Measurements from ENCODE around the gene NWD2.
"Not testable (repeated sequence)": the region's sequence is repeated elsewhere in the genome, so short reads cannot be mapped to it uniquely, and the experiment has no call there.

NWD2 gene

DNA sequence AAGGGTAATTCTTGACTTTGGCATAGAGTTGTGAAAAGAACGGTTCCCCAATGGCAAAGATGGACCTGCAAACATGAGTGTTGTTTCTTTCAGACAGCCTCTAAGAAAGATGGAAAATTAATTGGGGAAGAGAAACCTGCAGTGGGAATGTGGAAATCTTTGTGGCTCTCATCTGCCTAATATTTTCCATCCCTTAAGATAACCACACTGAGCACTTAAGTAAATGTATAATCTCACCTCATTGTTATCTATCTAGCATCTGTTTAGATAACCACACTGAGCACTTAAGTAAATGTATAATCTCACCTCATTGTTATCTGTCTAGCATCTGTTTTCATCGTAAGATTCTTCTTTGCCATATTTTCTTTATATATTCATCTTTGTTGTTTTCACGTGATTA is 149.3 kb downstream of the NWD2 start:
- WGBS, result 97% methylated on average over 2 of the region's 3 CpGs
- no peaks in the 10 kb centered on the region for H3K27me3 ChIP-seq (ENCODE audit: insufficient read depth, low read length)
- no peak overlapping the region for H3K4me3 ChIP-seq (ENCODE audit: low read length)

GRCh38 chr4:37397505-37397904 is 153.0 kb downstream of the NWD2 start:
- Histone ChIP-seq H3K36me3 (ENCODE audit: insufficient read depth, low read length) (no peaks in the 10 kb centered on the region), H3K4me3 (ENCODE audit: low read length) (no peak overlapping the region), H3K9me3 (ENCODE audit: insufficient read depth, low read depth, low read length) (no peaks in the 10 kb centered on the region), H3K4me1 (ENCODE audit: insufficient read depth, low read length) (peaks cover 5% of the 10 kb centered on the region; the same call in 1 of the 2 replicates), H3K9ac (ENCODE audit: low read depth, low read length) (no peak overlapping the region), H3K27me3 (ENCODE audit: insufficient read depth, low read length) (no peaks in the 10 kb centered on the region), H3K27ac (ENCODE audit: low read depth, low read length) (no peak overlapping the region)
- 91% methylated on average over 6 of the region's 6 CpGs for WGBS

More for the DNA sequence above, 149.3 kb downstream of the NWD2 start:
- Histone ChIP-seq H3K36me3 (ENCODE audit: insufficient read depth, low read length) (no peaks in the 10 kb centered on the region), H3K9ac (ENCODE audit: low read depth, low read length) (no peak overlapping the region), H3K4me1 (ENCODE audit: insufficient read depth, low read length) (peaks cover 12% of the 10 kb centered on the region; the same call in 1 of the 2 replicates), H3K9me3 (ENCODE audit: insufficient read depth, low read depth, low read length) (no peaks in the 10 kb centered on the region), H3K27ac (ENCODE audit: low read depth, low read length) (no peak overlapping the region)

GRCh38 chr4:37400241-37400881 is 155.8 kb downstream of the NWD2 start:
- H3K27me3 ChIP-seq (ENCODE audit: insufficient read depth, low read length), result no peaks in the 10 kb centered on the region
- H3K27ac ChIP-seq (ENCODE audit: low read depth, low read length), result no peak overlapping the region
- no peak overlapping the region for H3K4me3 ChIP-seq (ENCODE audit: low read length)
- no peaks in the 10 kb centered on the region for H3K9me3 ChIP-seq (ENCODE audit: insufficient read depth, low read depth, low read length)
- no CpG with 5 or more reads among the region's 2 CpGs for WGBS
- H3K36me3 ChIP-seq (ENCODE audit: insufficient read depth, low read length), result no peaks in the 10 kb centered on the region
- no peak overlapping the region for H3K9ac ChIP-seq (ENCODE audit: low read depth, low read length)
- H3K4me1 ChIP-seq (ENCODE audit: insufficient read depth, low read length), result no peaks in the 10 kb centered on the region

- not testable (repeated sequence) for H3K36me3 ChIP-seq (ENCODE audit: insufficient read depth, low read length); H3K4me3 ChIP-seq (ENCODE audit: low read length); H3K4me1 ChIP-seq (ENCODE audit: insufficient read depth, low read length); H3K9ac ChIP-seq (ENCODE audit: low read depth, low read length); H3K27ac ChIP-seq (ENCODE audit: low read depth, low read length); H3K27me3 ChIP-seq (ENCODE audit: insufficient read depth, low read length); H3K9me3 ChIP-seq (ENCODE audit: insufficient read depth, low read depth, low read length)
- 68% methylated on average over 9 of the region's 9 CpGs for WGBS
Observed at GRCh38 chr4:37407938-37408826, 163.6 kb downstream of the NWD2 start.

- not testable (repeated sequence) for H3K4me3 ChIP-seq (ENCODE audit: low read length); H3K4me1 ChIP-seq (ENCODE audit: insufficient read depth, low read length); H3K27ac ChIP-seq (ENCODE audit: low read depth, low read length); H3K9me3 ChIP-seq (ENCODE audit: insufficient read depth, low read depth, low read length); H3K9ac ChIP-seq (ENCODE audit: low read depth, low read length); H3K27me3 ChIP-seq (ENCODE audit: insufficient read depth, low read length); H3K36me3 ChIP-seq (ENCODE audit: insufficient read depth, low read length)
- no CpG with 5 or more reads among the region's 2 CpGs for WGBS
Observed at GRCh38 chr4:37413612-37414011, 169.1 kb downstream of the NWD2 start.

DNA sequence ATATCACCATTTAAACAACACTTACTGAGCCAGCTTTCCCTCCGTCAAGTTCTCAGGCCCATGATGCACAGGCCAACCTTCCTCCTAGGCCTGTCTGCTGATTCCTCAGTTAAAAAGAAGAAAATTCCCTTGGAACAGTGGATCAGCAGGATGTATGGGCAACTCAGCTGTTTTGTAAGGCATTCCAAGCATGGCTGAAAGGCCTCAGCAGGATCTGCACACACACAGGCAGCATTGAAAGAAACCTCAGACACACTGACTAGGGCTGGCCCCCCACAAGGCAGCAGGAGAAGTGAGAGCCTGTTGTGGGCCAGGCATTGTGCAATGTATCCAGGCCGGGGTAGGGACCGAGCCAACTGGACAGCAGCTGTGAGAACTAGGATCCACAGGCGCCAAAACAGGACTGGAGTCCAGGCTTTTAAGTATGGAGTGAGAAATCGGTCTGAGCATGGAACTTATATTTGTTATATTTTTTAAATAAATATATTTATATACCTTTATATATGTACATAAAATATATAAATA is 171.4 kb downstream of the NWD2 start:
- Histone ChIP-seq H3K9me3 (ENCODE audit: insufficient read depth, low read depth, low read length) (no peaks in the 10 kb centered on the region), H3K9ac (ENCODE audit: low read depth, low read length) (no peak overlapping the region), H3K27me3 (ENCODE audit: insufficient read depth, low read length) (no peaks in the 10 kb centered on the region), H3K4me3 (ENCODE audit: low read length) (no peak overlapping the region), H3K27ac (ENCODE audit: low read depth, low read length) (no peak overlapping the region), H3K36me3 (ENCODE audit: insufficient read depth, low read length) (no peaks in the 10 kb centered on the region), H3K4me1 (ENCODE audit: insufficient read depth, low read length) (no peaks in the 10 kb centered on the region)
- 92% methylated on average over 4 of the region's 5 CpGs for whole genome bisulfite sequencing

DNA sequence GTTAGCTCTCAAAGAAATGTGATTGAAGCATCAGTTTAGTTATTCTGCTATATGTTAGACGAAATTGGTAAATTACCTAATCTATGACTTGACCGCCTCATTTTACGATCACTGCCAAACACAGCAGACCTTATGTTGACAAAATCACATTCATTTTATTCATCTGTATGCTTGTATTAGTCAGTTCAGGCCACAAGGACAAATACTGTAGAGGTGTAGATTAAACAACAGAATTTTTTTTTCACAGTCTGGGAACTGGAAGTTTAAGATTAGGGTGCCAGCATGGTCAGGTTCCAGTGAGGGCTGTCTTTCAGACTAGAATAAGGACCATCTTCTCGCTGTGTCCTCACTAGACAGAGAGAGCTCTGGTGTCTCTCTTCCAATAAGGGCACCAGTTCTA is 177.1 kb downstream of the NWD2 start:
- H3K27ac ChIP-seq (ENCODE audit: low read depth, low read length), result no peak overlapping the region
- H3K36me3 ChIP-seq (ENCODE audit: insufficient read depth, low read length), result no peaks in the 10 kb centered on the region
- H3K9me3 ChIP-seq (ENCODE audit: insufficient read depth, low read depth, low read length), result no peaks in the 10 kb centered on the region
- H3K4me3 ChIP-seq (ENCODE audit: low read length), result no peak overlapping the region
- H3K9ac ChIP-seq (ENCODE audit: low read depth, low read length), result no peak overlapping the region
- no peaks in the 10 kb centered on the region for H3K27me3 ChIP-seq (ENCODE audit: insufficient read depth, low read length)
- no peaks in the 10 kb centered on the region for H3K4me1 ChIP-seq (ENCODE audit: insufficient read depth, low read length)
- WGBS, result 97% methylated on average over 2 of the region's 4 CpGs

DNA sequence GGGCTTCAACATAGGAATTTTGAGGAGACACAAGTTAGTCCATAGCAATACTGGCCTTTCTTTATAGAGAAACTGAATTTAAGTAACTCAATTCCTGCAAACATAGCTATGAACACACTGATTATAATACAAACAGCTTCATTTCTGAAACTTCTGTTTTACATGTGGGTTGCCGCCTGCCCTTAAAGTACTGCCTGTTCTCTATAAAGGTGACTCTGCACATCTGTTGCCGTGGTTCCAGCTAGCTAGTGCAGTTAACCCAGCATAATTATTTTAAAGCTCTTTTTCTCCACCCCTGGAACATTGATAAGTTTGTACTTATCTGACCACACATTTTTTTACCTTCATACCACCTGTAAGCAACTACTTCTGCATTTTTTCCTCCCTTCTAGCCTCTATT is 177.6 kb downstream of the NWD2 start:
- no peaks in the 10 kb centered on the region for H3K4me1 ChIP-seq (ENCODE audit: insufficient read depth, low read length)
- WGBS, result 92% methylated on average over 2 of the region's 2 CpGs
- no peak overlapping the region for H3K9ac ChIP-seq (ENCODE audit: low read depth, low read length)
- H3K27ac ChIP-seq (ENCODE audit: low read depth, low read length), result no peak overlapping the region
- H3K4me3 ChIP-seq (ENCODE audit: low read length), result no peak overlapping the region
- no peaks in the 10 kb centered on the region for H3K9me3 ChIP-seq (ENCODE audit: insufficient read depth, low read depth, low read length)
- H3K27me3 ChIP-seq (ENCODE audit: insufficient read depth, low read length), result no peaks in the 10 kb centered on the region
- H3K36me3 ChIP-seq (ENCODE audit: insufficient read depth, low read length), result no peaks in the 10 kb centered on the region

- Histone ChIP-seq H3K4me1 (ENCODE audit: insufficient read depth, low read length) (no peaks in the 10 kb centered on the region), H3K9ac (ENCODE audit: low read depth, low read length) (no peak overlapping the region), H3K9me3 (ENCODE audit: insufficient read depth, low read depth, low read length) (no peaks in the 10 kb centered on the region), H3K27me3 (ENCODE audit: insufficient read depth, low read length) (no peaks in the 10 kb centered on the region), H3K36me3 (ENCODE audit: insufficient read depth, low read length) (no peaks in the 10 kb centered on the region), H3K27ac (ENCODE audit: low read depth, low read length) (no peak overlapping the region), H3K4me3 (ENCODE audit: low read length) (no peak overlapping the region)
- 89% methylated on average over 1 of the region's 2 CpGs for WGBS
Observed at GRCh38 chr4:37422638-37423037, 178.1 kb downstream of the NWD2 start.

DNA sequence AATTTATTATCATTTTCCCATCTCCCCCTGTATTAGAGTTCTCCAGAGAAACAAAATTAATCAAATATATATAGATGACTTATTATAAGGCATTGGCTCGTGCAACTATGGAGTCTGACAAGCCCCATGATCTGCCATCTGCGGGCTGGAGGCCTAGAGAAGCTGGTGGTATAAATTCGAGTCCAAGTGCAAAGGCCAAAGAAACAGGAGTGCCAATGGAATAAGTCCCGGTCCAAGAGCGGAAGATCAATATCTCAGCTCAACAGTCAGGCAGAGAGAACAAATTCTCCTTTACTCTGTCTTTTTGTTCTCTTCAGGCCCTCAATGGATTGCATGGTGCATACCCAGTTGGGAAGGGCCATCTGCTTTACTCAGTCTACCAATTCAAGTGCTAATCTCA is 178.8 kb downstream of the NWD2 start:
- Histone ChIP-seq H3K4me3 (ENCODE audit: low read length) (no peak overlapping the region), H3K9me3 (ENCODE audit: insufficient read depth, low read depth, low read length) (no peaks in the 10 kb centered on the region), H3K9ac (ENCODE audit: low read depth, low read length) (no peak overlapping the region), H3K27ac (ENCODE audit: low read depth, low read length) (no peak overlapping the region), H3K4me1 (ENCODE audit: insufficient read depth, low read length) (no peaks in the 10 kb centered on the region), H3K27me3 (ENCODE audit: insufficient read depth, low read length) (no peaks in the 10 kb centered on the region), H3K36me3 (ENCODE audit: insufficient read depth, low read length) (no peaks in the 10 kb centered on the region)
- 98% methylated on average over 5 of the region's 5 CpGs for WGBS

GRCh38 chr4:37424753-37425152 is 180.2 kb downstream of the NWD2 start:
- Histone ChIP-seq H3K9ac (ENCODE audit: low read depth, low read length) (no peak overlapping the region), H3K4me3 (ENCODE audit: low read length) (no peak overlapping the region), H3K9me3 (ENCODE audit: insufficient read depth, low read depth, low read length) (no peaks in the 10 kb centered on the region), H3K36me3 (ENCODE audit: insufficient read depth, low read length) (no peaks in the 10 kb centered on the region), H3K4me1 (ENCODE audit: insufficient read depth, low read length) (no peaks in the 10 kb centered on the region), H3K27ac (ENCODE audit: low read depth, low read length) (no peak overlapping the region), H3K27me3 (ENCODE audit: insufficient read depth, low read length) (no peaks in the 10 kb centered on the region)

Data from HUES64 (cell line).